Neutrophil (primary cell): ENCODE results near the gene CCDC27.
"Not testable (repeated sequence)": the region's sequence is repeated elsewhere in the genome, so short reads cannot be mapped to it uniquely, and the experiment has no call there.

Source experiments
- H3K27ac ChIP-seq: fragments of 200-600 bp; sonication (generic); 2 replicates; pipeline ENCODE4 v1.5.1; 2016; ENCODE audit warnings: mild to moderate bottlenecking, moderate library complexity
- H3K27me3 ChIP-seq: fragments of 200-600 bp; sonication (generic); 2 replicates; pipeline ENCODE4 v1.6.0; 2016; ENCODE audit warnings: mild to moderate bottlenecking
- H3K36me3 ChIP-seq: fragments of 200-600 bp; sonication (generic); 2 replicates; pipeline ENCODE4 v1.5.1; 2017
- H3K4me1 ChIP-seq, 2 experiments: fragments of 200-600 bp in 1 of 2; sonication (generic) in 1 of 2; 1 replicate in 1 of 2; 2 replicates in 1 of 2; pipeline versions ENCODE4 v1.5.1 to v1.6.1; 2013 to 2016; ENCODE audit warnings: low read depth in 1 of 2, low read length in 1 of 2, mild to moderate bottlenecking in 1 of 2, moderate library complexity in 1 of 2; ENCODE audit not compliant: control insufficient read depth in 1 of 2, insufficient read depth in 1 of 2
- H3K4me3 ChIP-seq, 2 experiments: fragments of 200-600 bp in 1 of 2; sonication (generic) in 1 of 2; 1 replicate in 1 of 2; 2 replicates in 1 of 2; pipeline ENCODE4 v1.5.1; 2013 to 2016; ENCODE audit warnings: low read depth in 1 of 2, low read length in 1 of 2, mild to moderate bottlenecking in 1 of 2, moderate library complexity in 1 of 2
- H3K9me3 ChIP-seq: fragments of 200-600 bp; sonication (generic); 2 replicates; pipeline ENCODE4 v1.5.1; 2016
- TF ChIP-seq, protein P1 (sequence below): fragments of 200-600 bp; sonication (generic); IDR thresholded peaks from 2 replicates; pipeline ENCODE4 v1.5.1; 2016; ENCODE audit warnings: antibody characterized with exemption

CCDC27 gene

DNA sequence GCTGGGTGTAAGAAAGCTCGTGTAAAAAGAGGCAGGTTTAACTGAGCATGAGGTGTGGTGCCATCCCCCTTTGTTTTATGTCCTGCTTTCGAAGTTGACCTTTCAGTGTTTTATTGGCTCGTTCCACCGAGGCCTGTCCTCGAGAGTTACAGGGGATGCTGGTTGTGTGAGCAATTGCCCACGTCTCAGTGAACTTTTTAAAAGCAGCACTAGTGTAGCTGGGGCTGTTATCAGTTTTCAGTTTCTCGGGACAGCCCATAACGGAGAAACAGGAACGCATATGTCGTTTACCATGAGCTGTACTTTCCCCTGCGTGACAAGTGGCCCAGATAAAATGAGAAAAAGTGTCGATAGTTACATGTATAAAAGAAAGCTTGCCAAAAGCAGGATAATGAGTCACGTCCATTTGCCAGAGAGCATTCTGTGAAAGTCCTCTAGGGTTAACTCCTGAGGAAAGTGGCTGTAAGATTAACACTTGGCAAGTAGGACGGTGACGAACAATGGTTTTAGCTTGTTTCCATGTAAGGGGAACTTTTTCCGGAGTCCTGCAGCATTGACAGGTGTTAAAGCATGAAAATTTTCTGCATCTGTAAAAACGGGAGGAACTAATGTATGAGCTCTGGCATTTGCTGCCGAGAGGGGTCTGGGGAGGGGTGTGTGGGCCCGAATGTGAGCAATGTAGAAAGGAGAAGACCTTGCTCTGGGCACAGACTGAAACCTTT lies 51.8 kb downstream of the CCDC27 start:
- Histone ChIP-seq H3K9me3 (no peaks in the 10 kb centered on the region), H3K36me3 (no peaks in the 10 kb centered on the region), H3K4me3 (no peak overlapping the region), H3K27me3 (peaks cover 58% of the 10 kb centered on the region), H3K4me1 (no peaks in the 10 kb centered on the region), H3K27ac (no peak overlapping the region)
- TF ChIP-seq, protein P1, sequence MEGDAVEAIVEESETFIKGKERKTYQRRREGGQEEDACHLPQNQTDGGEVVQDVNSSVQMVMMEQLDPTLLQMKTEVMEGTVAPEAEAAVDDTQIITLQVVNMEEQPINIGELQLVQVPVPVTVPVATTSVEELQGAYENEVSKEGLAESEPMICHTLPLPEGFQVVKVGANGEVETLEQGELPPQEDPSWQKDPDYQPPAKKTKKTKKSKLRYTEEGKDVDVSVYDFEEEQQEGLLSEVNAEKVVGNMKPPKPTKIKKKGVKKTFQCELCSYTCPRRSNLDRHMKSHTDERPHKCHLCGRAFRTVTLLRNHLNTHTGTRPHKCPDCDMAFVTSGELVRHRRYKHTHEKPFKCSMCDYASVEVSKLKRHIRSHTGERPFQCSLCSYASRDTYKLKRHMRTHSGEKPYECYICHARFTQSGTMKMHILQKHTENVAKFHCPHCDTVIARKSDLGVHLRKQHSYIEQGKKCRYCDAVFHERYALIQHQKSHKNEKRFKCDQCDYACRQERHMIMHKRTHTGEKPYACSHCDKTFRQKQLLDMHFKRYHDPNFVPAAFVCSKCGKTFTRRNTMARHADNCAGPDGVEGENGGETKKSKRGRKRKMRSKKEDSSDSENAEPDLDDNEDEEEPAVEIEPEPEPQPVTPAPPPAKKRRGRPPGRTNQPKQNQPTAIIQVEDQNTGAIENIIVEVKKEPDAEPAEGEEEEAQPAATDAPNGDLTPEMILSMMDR, result no peak

DNA sequence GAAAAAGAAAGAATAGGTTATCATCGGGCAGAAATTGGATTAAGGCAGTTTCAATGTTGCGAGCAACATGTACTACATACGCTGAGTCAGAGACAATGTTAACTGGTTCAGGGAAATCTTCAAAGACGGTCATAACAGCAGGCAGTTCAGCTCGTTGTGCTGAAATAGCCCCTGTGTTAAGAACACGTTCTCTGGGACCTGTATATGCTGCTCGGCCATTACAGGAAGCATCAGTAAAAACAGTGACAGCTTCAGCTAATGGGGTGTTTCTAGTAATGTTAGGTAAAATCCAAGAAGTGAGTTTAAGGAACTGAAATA lies 52.3 kb downstream of the CCDC27 start:
- H3K9me3 ChIP-seq, H3K4me3 ChIP-seq, H3K27ac ChIP-seq, H3K36me3 ChIP-seq, H3K4me1 ChIP-seq: not testable (repeated sequence)
- H3K27me3 ChIP-seq, result peaks cover 56% of the 10 kb centered on the region

DNA sequence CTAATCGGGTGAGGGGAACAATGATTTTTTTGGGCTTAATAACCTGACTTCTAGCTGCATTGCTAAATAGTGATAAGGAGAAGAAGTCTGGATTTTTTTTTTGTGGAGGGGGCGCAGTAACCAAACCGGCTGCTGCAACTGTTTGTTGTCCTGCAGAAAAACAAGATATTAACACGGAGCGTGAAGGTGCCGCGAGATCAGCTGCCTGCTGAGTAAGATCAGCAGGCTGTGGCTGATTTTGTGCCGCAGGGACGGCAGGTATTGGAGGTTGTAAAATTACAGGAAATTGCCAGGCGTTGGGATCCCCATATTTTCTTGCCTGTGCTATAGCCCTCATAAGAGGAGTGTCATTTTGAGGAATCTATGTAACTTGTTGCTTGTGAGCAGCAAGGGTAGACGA lies 52.8 kb downstream of the CCDC27 start:
- no peaks in the 10 kb centered on the region for H3K9me3 ChIP-seq
- H3K36me3 ChIP-seq, result no peaks in the 10 kb centered on the region
- H3K27me3 ChIP-seq, result peaks cover 52% of the 10 kb centered on the region
- TF ChIP-seq, protein P1, result no peak
- H3K4me3 ChIP-seq, result no peak overlapping the region
- H3K27ac ChIP-seq, result no peak overlapping the region
- no peaks in the 10 kb centered on the region for H3K4me1 ChIP-seq

DNA sequence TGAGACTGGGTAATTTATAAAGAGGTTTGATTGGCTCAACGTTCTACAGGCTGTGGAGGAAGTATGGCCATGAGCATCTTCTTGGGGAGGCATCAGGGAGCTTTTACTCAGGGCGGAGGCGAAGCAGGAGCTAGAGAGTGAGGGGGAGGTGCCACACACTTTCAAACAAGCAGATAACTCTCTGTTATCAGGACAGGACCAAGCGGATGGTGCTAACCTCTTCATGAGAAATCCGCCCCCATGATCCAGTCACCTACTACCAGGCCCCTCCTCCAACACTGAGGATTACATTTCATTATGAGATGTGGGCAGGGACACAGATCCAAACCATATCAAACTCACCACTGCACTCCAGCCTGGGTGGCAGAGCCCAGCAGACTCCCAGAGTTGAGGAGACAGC lies 55.5 kb downstream of the CCDC27 start:
- H3K27me3 ChIP-seq, result peaks cover 27% of the 10 kb centered on the region
- no peaks in the 10 kb centered on the region for H3K9me3 ChIP-seq
- no peaks in the 10 kb centered on the region for H3K4me1 ChIP-seq
- no peak overlapping the region for H3K27ac ChIP-seq
- H3K36me3 ChIP-seq, result no peaks in the 10 kb centered on the region
- no peak overlapping the region for H3K4me3 ChIP-seq
- TF ChIP-seq, protein P1, result no peak

DNA sequence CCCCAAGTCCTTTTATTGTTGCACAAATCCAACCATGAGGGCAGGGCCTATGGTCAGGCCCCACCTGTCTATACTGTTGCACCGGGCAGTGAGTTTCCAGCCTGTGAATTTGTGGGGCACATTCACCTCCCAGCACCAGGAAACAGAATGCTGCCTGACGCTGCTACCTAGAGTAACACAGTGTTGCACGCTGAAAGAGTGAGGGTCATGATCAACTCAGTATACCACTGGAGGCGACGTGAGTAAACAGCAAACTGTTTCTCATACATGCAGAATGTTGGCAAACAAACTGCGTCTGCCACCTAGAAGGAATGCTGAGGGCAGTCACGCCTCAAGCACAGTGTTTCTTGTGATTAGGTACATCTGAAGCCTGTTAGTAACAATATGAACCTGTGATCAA lies 57.4 kb downstream of the CCDC27 start:
- H3K4me3 ChIP-seq, result no peak overlapping the region
- TF ChIP-seq, protein P1, result no peak
- H3K27ac ChIP-seq, result no peak overlapping the region
- H3K9me3 ChIP-seq, result no peaks in the 10 kb centered on the region
- peaks cover 12% of the 10 kb centered on the region for H3K36me3 ChIP-seq
- no peaks in the 10 kb centered on the region for H3K4me1 ChIP-seq
- peaks cover 8% of the 10 kb centered on the region for H3K27me3 ChIP-seq

DNA sequence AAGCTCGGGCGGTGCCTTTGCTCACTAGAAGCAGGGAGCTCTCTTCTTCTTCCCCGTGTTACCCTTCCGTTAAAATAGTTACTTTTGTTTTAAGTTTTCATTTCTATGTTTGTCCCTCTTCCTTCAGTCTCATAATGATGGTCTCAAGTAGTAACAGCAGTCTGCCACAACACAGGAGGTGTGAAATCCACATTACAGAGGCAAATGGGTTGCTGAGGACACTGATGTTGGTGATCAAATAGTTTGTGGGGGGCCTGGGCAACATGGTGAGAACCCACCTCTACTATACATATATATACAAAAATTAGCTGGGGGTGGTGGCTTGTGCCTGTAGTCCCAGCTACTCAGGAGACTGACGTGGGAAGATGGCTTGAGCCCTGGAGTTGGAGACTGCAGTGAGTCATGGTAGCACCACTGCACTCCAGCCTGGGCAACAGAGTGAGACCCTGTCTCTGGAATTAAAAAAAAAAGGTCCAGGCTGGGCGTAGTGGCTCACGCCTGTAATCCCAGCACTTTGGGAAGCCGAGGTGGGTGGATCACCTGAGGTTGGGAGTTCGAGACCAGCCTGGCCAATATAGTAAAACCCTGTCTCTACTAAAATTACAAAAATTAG lies 58.0 kb downstream of the CCDC27 start:
- H3K9me3 ChIP-seq, H3K4me3 ChIP-seq, H3K27ac ChIP-seq, H3K4me1 ChIP-seq, H3K27me3 ChIP-seq: not testable (repeated sequence)
- peaks cover 18% of the 10 kb centered on the region for H3K36me3 ChIP-seq
